HFFc6 (cell line): ENCODE measurements around the gene RAC2. TPM values are rescaled to one million over a fixed set of nuclear protein-coding genes. Genes with fewer than 3 reads are reported as not detected.

ENCODE experiments used
- DNase-seq: peaks from one replicate; pipeline ENCODE4 v3.0.0-alpha.2; 2018
- H3K27ac Mint-ChIP-seq: 2 replicates; pipeline ENCODE4 v1.8.0; 2020; ENCODE audit warnings: mild to moderate bottlenecking, mixed read lengths
- H3K27me3 Mint-ChIP-seq: 2 replicates; pipeline ENCODE4 v1.8.0; 2021; ENCODE audit warnings: mild to moderate bottlenecking, moderate library complexity, mixed read lengths; ENCODE audit not compliant: insufficient read depth
- H3K36me3 Mint-ChIP-seq: 2 replicates; pipeline ENCODE4 v1.8.0; 2021; ENCODE audit warnings: low read depth, mixed read lengths
- H3K4me1 Mint-ChIP-seq: 2 replicates; pipeline ENCODE4 v1.8.0; 2020; ENCODE audit warnings: low read depth, mixed read lengths
- H3K4me3 Mint-ChIP-seq: 2 replicates; pipeline ENCODE4 v1.8.0; 2020; ENCODE audit warnings: mild to moderate bottlenecking, moderate library complexity, mixed read lengths
- H3K9me3 Mint-ChIP-seq: 2 replicates; pipeline ENCODE4 v1.8.0; 2020; ENCODE audit warnings: mild to moderate bottlenecking, mixed read lengths
- total RNA-seq, 6 experiments: library from RNA; stranded (reverse); fragmentation: NEBNext Ultra II Directional; extraction: Animal tissue kit (Norgen Biotek cat#: 25700); gene quantifications; 2 replicates in 1 of 6; 3 replicates in 5 of 6; pipeline ENCODE4 v1.2.3, GENCODE V29; 2021
- TF ChIP-seq, protein P1 (sequence below): fragments of 200-600 bp; sonication (generic); IDR thresholded peaks from 2 replicates; pipeline ENCODE4 v1.5.0; 2021; ENCODE audit warnings: antibody characterized with exemption, mild to moderate bottlenecking

RAC2 gene
- total RNA-seq, 6 experiments from 2014 or later: 29.9 to 57.2 (median 53.5) TPM

DNA sequence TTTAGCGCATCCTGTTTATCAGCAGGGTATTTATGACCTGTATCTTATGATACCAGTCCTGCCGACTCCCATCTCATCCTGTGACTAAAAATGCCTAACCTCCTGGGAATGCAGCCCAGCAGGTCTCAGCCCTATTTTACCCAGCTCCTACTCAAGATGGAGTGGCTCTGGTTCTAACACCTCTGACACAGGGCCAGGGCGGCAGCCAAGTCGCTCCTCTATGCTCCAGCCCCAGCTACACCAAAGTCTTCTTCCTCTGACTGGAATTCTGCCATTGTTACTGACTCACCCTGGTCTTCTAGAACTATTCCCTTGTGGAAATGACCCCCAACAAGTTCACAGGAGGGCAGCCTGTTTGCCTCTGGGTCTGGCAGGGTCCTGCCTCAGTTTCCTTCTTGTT is 48.1 kb downstream of the RAC2 start:
- DNase-seq: no peak
- no peak overlapping the region for H3K4me3 Mint-ChIP-seq
- H3K27me3 Mint-ChIP-seq: 0 out of 2 replicates have a peak, but pooled peaks cover 2% of the 10 kb centered on the region
- TF ChIP-seq, protein P1, sequence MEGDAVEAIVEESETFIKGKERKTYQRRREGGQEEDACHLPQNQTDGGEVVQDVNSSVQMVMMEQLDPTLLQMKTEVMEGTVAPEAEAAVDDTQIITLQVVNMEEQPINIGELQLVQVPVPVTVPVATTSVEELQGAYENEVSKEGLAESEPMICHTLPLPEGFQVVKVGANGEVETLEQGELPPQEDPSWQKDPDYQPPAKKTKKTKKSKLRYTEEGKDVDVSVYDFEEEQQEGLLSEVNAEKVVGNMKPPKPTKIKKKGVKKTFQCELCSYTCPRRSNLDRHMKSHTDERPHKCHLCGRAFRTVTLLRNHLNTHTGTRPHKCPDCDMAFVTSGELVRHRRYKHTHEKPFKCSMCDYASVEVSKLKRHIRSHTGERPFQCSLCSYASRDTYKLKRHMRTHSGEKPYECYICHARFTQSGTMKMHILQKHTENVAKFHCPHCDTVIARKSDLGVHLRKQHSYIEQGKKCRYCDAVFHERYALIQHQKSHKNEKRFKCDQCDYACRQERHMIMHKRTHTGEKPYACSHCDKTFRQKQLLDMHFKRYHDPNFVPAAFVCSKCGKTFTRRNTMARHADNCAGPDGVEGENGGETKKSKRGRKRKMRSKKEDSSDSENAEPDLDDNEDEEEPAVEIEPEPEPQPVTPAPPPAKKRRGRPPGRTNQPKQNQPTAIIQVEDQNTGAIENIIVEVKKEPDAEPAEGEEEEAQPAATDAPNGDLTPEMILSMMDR: no peak
- H3K27ac Mint-ChIP-seq: no peak overlapping the region
- H3K9me3 Mint-ChIP-seq: no peaks in the 10 kb centered on the region
- peaks cover 31% of the 10 kb centered on the region for H3K4me1 Mint-ChIP-seq
- no peaks in the 10 kb centered on the region for H3K36me3 Mint-ChIP-seq

DNA sequence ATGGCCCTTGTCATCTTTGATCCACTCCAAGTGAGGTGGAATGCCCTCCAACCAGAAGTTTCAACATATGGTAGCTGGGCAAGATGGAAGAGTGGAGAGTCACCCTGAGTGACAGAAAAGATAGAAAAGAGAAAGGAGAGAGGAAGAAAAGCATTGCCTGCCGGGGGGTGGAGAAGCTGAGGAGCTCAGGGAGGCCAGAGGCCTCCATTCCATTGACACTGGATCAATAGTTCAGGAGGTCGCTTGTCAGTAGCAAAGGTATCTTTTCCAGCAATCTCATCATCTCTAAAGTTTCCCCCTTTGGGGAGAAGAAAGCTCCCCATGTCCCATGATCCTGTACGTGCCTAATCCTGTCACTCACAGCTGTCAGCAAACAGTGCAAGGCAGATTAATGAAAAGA is 49.3 kb downstream of the RAC2 start:
- H3K36me3 Mint-ChIP-seq: no peaks in the 10 kb centered on the region
- TF ChIP-seq, protein P1: no peak
- H3K27me3 Mint-ChIP-seq: 0 out of 2 replicates have a peak, but pooled peaks cover 2% of the 10 kb centered on the region
- H3K9me3 Mint-ChIP-seq: no peaks in the 10 kb centered on the region
- peaks cover 42% of the 10 kb centered on the region for H3K4me1 Mint-ChIP-seq
- H3K27ac Mint-ChIP-seq: no peak overlapping the region
- H3K4me3 Mint-ChIP-seq: no peak overlapping the region
- DNase-seq: no peak

DNA sequence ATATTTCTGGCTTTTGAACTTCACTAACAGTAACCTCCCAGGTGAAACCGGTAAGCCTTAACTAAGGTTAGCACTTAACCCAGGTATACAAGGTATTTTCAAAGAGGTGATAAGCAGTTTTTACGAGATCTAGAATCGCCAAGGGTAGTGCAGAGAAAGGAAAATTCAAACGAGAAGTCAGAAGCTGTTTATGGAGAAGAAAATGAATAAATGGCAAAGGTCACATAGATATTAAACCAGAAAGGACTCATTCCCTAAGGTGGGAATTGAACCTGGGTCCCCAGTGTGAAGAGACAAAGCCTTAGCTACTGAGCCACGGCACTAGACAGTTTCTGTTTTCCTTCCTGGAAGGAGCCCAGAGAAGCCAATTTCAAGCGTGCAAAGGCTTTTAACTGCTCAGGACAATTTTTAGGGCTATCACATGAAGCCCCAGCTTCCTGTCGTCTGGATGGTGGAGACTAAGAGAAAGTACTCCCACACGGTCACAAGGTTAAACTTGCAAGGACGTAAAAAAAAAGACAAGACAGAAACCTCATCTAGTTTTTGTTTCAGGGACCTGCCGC is 50.4 kb downstream of the RAC2 start:
- peaks cover 53% of the 10 kb centered on the region for H3K4me1 Mint-ChIP-seq
- H3K36me3 Mint-ChIP-seq: no peaks in the 10 kb centered on the region
- H3K27me3 Mint-ChIP-seq: 0 out of 2 replicates have a peak, but pooled peaks cover 2% of the 10 kb centered on the region
- DNase-seq: peak; percentile 49
- no peak overlapping the region for H3K4me3 Mint-ChIP-seq
- no peak overlapping the region for H3K27ac Mint-ChIP-seq
- no peaks in the 10 kb centered on the region for H3K9me3 Mint-ChIP-seq
- TF ChIP-seq, protein P1: no peak

DNA sequence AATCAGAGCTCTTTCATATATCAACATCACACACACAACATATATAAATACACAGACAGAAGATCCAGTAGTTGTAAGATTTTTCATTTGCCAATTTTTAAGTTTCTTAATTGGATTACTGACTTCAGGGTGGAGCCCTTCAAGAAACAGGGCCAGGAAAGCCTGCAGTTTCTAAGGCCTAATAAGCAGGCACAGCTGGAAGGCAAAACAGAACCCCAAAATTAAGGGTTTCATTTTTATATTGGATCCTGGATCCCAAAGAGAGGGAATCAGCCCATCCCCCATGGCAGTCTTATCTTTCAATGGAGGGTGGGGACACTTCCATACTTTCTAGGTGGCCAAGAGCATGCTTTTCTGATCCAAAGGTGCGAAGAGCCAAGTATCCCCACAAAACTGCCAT is 51.3 kb downstream of the RAC2 start:
- no peak overlapping the region for H3K4me3 Mint-ChIP-seq
- no peaks in the 10 kb centered on the region for H3K36me3 Mint-ChIP-seq
- DNase-seq: no peak
- H3K9me3 Mint-ChIP-seq: no peaks in the 10 kb centered on the region
- H3K27me3 Mint-ChIP-seq: 0 out of 2 replicates have a peak, but pooled peaks cover 2% of the 10 kb centered on the region
- TF ChIP-seq, protein P1: no peak
- peaks cover 55% of the 10 kb centered on the region for H3K4me1 Mint-ChIP-seq
- H3K27ac Mint-ChIP-seq: no peak overlapping the region

DNA sequence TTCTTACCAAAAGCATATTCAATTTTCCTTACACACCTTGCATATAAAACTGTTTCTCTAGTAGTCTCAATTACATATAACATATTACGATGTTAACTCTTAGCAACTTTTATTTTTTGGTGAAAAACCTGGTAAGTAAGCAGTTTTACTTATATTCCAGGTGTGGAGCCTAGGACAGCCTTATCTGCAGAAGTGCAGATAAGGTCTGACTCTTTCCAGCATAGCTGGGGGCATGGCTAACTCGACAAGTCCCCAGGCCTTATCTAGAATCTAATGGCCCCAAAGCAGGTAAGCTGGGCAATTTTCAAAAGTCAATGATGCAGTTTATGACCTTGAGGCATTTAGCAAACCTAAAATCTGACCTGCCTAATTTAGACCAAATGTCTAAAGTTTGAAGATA is 51.9 kb downstream of the RAC2 start:
- H3K27me3 Mint-ChIP-seq: 0 out of 2 replicates have a peak, but pooled peaks cover 2% of the 10 kb centered on the region
- H3K9me3 Mint-ChIP-seq: no peaks in the 10 kb centered on the region
- H3K4me1 Mint-ChIP-seq: peaks cover 55% of the 10 kb centered on the region
- TF ChIP-seq, protein P1: no peak
- no peak overlapping the region for H3K4me3 Mint-ChIP-seq
- H3K27ac Mint-ChIP-seq: no peak overlapping the region
- H3K36me3 Mint-ChIP-seq: no peaks in the 10 kb centered on the region
- DNase-seq: no peak
